ENCODE data around the gene TMEM97. TPM values are rescaled to one million over a fixed set of nuclear protein-coding genes. Genes with fewer than 3 reads are reported as not detected.

TMEM97 gene
- total RNA-seq = 16.7 and 26.8 TPM in 2 replicates

DNA sequence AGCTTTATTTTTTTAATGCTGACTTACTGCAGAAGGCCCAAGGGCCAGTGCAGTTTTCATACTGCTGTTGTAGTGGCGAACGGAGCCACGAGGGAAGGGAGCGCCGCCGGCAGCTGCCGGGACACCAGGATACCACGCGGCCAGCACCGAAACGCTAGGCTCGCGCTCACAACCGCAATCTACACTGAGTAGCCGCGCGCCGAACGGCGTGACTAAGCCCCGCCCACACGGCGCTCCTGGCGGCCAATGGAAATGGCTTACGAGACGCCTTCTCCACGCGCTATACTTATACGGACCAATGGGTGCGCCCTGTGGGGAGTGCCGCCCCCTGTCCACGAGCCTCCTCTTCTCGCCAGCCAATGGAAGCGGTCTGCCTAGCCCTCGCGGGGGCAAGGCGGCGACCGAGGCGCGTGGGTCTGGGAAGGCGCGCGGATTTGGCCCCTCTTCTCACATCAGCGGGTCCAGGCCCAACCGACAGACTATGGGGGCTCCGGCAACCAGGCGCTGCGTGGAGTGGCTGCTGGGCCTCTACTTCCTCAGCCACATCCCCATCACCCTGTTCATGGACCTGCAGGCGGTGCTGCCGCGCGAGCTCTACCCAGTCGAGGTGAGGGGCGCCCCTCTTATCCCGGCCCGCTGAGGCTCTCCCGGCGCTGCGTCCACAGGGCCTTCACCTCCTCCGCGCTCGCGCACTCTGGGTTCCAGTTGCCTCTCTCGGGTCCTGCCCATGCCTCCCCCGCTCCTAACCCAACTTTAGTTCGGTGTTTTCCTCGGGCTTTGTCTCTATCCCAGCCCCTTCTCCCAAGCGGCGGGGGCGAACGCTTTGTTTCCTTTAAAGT lies at the start of gene TMEM97:
Gene TMEM97 (plus strand): TSS at position 442 of the 839 bp plus-strand sequence. CDS start 40 bp downstream, at position 482.

DNA sequence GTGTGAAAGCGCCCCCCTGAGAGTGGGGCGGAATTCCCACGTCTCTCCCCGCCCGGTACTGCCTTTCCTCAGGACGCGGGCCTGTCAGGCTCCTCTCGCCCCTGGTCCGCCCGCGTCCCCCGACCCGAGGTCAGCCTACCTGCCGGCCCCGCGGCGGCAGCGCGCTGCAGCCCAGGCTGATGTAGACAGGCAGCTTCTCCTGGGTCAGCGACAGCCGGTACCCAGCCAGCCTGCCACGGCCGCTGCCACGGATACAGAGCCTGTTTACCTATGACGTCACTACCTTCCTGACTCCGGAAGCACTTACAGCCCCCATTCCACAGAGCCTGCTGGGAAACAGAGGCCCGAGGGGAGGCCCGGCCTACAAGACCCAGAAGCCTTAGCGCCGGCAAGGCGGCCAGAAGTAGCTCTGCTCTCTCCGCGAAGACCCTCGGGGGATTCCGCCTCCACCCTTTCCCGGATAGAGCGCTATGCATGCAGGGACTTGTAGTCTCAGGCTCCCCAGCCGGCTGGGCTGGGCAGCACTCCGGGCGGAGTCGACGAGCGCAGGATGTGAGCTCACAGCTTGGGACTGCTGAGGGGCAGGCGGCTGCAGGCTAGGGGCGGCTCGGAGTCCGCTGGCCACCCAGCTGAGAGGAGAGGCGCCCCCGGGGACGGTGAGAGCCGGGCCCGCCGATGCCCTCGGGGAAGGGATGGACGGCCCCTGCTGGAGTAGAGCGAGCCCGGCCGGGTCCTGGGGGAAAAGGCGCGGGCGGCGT lies 16.4 kb downstream of the TMEM97 start, which contains the start of the genes IFT20 and TNFAIP1:
Gene IFT20 (minus strand): TSS at position 272 of the 758 bp plus-strand sequence. CDS start 3,487 bp downstream, outside the sequence.
Gene TNFAIP1 (plus strand): TSS at position 561 of the 758 bp plus-strand sequence. CDS start 3,761 bp downstream, outside the sequence.

DNA sequence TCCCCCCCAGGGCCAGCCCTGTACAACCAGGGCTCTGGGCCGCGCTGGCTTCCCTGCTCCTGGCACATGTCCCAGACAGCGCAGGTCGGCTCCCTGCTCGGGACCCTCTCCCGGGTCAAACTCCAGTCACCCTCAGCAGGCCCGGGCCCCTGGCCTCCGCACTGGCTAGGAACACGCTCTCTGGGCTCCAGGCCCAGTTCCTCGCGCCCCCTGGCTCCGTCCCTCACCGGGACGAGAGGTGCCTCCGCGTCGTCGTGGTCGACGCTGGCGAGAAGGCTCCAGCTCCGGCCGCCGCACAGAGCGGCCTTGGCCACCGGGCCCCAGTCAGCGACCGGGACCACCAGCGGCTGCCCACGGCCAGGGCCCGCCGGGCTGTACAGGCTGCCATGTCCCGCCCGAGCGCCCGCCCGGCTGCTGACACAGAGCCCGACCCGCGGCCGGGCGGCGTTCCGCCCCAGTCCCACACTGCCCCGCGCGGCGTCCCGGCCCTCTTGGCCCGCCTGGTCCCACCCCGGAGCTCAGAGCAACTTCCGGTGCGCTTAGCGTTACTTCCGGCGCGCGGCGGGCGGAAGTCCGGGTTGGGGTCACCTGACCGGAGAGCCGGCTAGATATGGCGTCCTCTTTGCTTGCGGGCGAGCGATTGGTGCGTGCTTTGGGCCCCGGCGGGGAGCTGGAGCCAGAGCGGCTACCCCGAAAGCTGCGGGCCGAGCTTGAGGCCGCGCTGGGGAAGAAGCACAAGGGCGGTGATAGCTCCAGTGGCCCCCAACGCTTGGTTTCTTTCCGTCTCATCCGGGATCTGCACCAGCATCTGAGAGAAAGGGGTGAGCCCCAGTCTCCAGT lies 38.3 kb downstream of the TMEM97 start, which contains the start of gene POLDIP2:
Gene POLDIP2 (minus strand): TSS at position 467 of the 840 bp plus-strand sequence. CDS start 79 bp downstream, at position 388.

DNA sequence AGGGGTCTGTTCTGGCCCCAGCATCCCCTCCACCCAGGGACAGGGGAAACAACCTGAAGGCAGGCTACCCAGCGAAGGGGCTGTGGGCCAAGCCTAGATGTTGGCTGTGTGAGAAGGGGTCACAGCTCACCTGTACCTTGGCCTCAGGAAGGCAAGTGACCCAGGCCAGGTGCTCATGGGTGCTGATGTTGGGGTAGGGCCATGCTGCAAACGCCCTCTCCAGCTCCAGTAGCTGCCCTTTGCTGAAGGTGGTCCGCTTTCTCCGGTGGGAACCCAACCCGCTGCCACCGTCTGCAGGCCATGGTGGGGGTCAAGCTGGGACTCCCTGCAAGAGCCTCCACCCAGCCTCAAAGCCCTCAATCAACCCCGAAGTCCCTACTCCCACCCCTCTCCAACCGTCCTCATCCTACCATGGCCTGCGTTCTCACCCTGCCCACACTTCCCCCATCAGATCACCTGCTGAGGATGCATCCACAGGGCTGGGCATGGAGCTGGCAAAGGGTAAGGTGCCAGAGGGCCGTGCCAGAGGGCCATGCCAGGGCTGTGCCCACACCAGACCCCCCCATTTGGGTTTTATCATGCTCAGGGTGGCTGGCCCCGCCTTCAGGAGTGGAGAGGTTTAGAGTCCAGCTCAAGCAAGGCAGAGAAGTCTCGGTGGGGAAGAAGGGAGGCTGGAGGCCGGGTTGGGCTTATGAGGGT lies 45.8 kb downstream of the TMEM97 start, which contains the start of gene SEBOX:
Gene SEBOX (minus strand): TSS at position 535 of the 699 bp plus-strand sequence. CDS start 48 bp downstream, at position 487.

DNA sequence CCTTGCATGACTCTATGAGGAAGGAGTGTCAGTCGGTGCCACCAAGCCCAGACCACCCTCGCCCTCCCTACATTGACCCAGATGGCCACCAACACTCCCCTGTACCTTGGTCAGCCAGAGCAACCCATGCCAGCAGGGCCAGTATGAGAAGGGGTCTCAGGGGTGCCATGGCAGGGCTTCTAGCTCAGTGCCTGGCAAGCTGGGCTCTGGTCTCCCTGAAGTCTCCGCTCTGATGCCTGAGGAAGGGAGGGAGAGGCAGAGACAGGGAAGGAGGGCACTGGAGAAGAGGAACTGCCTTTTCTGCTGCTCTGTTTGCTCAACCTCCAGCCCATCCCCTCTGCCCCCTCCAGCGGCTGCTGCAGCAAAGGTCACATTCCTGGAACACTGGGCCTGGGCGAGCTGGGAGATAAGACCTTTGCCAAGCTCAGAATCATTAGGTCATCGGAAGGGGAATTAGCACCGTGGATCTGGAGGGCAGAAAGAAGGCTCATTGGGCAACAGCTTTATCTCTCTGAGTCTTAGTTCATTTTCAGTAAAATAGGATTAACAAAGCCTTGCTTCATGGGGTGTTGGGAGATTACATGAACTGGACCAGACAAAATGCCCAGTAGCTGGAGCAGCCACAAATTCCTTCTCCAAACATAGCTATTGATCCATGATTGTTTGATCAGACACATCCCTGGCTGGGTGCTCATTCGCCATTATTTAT lies 51.2 kb downstream of the TMEM97 start, which contains the start of gene VTN:
Gene VTN (minus strand): TSS at position 273 of the 709 bp plus-strand sequence. CDS start 104 bp downstream, at position 169.

DNA sequence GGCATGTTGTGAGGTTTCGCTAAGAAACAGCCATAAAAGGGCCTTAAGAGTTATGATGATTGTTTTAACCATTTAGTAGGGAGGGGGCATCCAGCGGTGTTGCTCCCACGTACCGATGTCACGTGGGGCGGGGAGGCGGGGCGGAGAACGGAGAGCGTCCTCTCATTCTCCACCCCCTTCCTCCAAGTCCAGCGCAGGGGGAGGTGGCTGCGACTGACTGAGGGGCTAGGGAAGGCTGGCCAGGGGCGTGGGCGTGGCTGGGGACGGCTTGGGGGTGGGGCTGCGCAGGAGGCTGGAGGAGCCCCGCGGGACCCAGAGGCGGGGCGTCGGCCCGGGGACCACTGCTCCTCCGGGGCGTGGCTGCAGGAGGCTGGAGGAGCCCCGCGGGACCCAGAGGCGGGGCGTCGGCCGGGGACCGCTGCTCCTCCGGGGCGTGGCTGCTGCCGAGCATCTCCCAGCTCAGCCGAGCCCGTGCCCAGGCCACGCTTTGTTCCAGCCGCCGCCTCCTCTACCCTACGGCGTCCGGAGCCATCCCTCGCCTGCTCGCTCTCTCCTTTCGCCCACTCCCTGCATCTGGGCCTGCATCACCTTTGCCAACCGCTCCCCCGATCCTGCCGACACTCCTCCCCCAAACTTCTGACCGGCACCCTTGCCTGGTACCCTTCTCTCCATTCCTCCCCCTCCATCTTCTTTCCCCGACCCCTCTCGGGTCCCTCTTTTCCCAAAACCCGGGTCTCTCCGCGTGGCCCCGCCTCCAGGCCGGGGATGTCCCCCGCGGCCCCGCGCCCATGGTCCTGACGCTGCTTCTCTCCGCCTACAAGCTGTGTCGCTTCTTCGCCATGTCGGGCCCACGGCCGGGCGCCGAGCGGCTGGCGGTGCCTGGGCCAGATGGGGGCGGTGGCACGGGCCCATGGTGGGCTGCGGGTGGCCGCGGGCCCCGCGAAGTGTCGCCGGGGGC lies 52.5 kb downstream of the TMEM97 start, which contains the start of gene SARM1:
Gene SARM1 (plus strand): TSS at position 450 of the 958 bp plus-strand sequence. CDS start 339 bp downstream, at position 789.

Other genes starting within 250 kb of the TMEM97 start
- gene IFT20, start 16.3 kb downstream of the TMEM97 start, total RNA-seq = 40.3 and 50.6 TPM in 2 replicates
- gene TNFAIP1, start 16.6 kb downstream of the TMEM97 start, total RNA-seq = 90.0 and 99.9 TPM in 2 replicates
- 90.8 and 92.3 TPM in 2 replicates for gene POLDIP2, start 38.3 kb downstream of the TMEM97 start, total RNA-seq
- not detected in 2 replicates for gene SEBOX, start 46.0 kb downstream of the TMEM97 start, total RNA-seq
- gene VTN, start 51.1 kb downstream of the TMEM97 start, total RNA-seq = 0.10 TPM in 1 of 2 replicates, not detected in the other
- gene SARM1, start 52.5 kb downstream of the TMEM97 start, total RNA-seq = 4.2 and 6.2 TPM in 2 replicates
- gene SLC46A1, start 87.0 kb downstream of the TMEM97 start, total RNA-seq = 1.3 and 2.5 TPM in 2 replicates
- not detected in 2 replicates for gene SLC13A2, start 154.4 kb downstream of the TMEM97 start, total RNA-seq
- gene FOXN1, start 187.1 kb downstream of the TMEM97 start, total RNA-seq = not detected in 2 replicates
- gene UNC119, start 233.4 kb downstream of the TMEM97 start, total RNA-seq = 23.1 and 27.1 TPM in 2 replicates

Measured in vein endothelial cell (primary cell).